HepG2 (cell line): ENCODE results near the gene NFATC3. TPM values are rescaled to one million over a fixed set of nuclear protein-coding genes. Genes with fewer than 3 reads are reported as not detected.
A peak's percentile ranks its signal among the peaks of the same experiment; 100 is the strongest.

Experiments used
- CBX5 ChIP-seq: sonication (generic); formaldehyde crosslinking; IDR thresholded peaks from 2 replicates; pipeline ENCODE4 v1.4.0; 2020; ENCODE audit warnings: missing genetic modification reagents, borderline replicate concordance
- CENPT ChIP-seq: sonication (generic); formaldehyde crosslinking; IDR thresholded peaks from 2 replicates; pipeline ENCODE4 v1.8.0; 2022; ENCODE audit warnings: low read depth, mild to moderate bottlenecking, moderate library complexity, missing genetic modification reagents
- CREBL2 ChIP-seq: sonication (generic); formaldehyde crosslinking; IDR thresholded peaks from 2 replicates; pipeline ENCODE4 v1.8.1; 2023; ENCODE audit warnings: missing genetic modification reagents, mild to moderate bottlenecking, borderline replicate concordance
- ELF3 ChIP-seq: IDR thresholded peaks from 2 replicates; pipeline ENCODE4 v1.6.1; 2016; ENCODE audit warnings: missing genetic modification reagents, missing compliant biosample characterization
- ESRRA ChIP-seq: sonication (generic); formaldehyde crosslinking; IDR thresholded peaks from 2 replicates; pipeline ENCODE4 v1.5.1; 2020; ENCODE audit warnings: mild to moderate bottlenecking, low read depth, missing genetic modification reagents
- HMGXB3 ChIP-seq: sonication (generic); formaldehyde crosslinking; IDR thresholded peaks from 2 replicates; pipeline ENCODE4 v1.4.0; 2020; ENCODE audit warnings: missing genetic modification reagents, borderline replicate concordance
- NFYB ChIP-seq: sonication (generic); formaldehyde crosslinking; IDR thresholded peaks from 2 replicates; pipeline ENCODE4 v1.4.0; 2020; ENCODE audit warnings: missing genetic modification reagents
- POLR2G ChIP-seq: fragments of 200-400 bp; formaldehyde crosslinking; IDR thresholded peaks from 2 replicates; pipeline ENCODE4 v1.6.1; 2018; ENCODE audit warnings: mild to moderate bottlenecking, low read depth, low read length, moderate library complexity
- SMARCC2 ChIP-seq: fragments of 450-650 bp; IDR thresholded peaks from 2 replicates; pipeline ENCODE4 v1.6.1; 2017; ENCODE audit warnings: antibody characterized with exemption, mild to moderate bottlenecking
- SP140L ChIP-seq: sonication (generic); formaldehyde crosslinking; IDR thresholded peaks from 2 replicates; pipeline ENCODE4 v1.4.0; 2020; ENCODE audit warnings: missing genetic modification reagents, borderline replicate concordance
- SRY ChIP-seq: sonication (generic); formaldehyde crosslinking; IDR thresholded peaks from 2 replicates; pipeline ENCODE4 v1.8.0; 2022; ENCODE audit warnings: mild to moderate bottlenecking, missing genetic modification reagents
- STAG1 ChIP-seq: sonication (generic); formaldehyde crosslinking; IDR thresholded peaks from 2 replicates; pipeline ENCODE4 v1.4.0; 2020; ENCODE audit warnings: missing genetic modification reagents
- TMF1 ChIP-seq: sonication (generic); formaldehyde crosslinking; IDR thresholded peaks from 2 replicates; pipeline ENCODE4 v1.8.1; 2022; ENCODE audit warnings: low read depth, missing genetic modification reagents
- ZBTB3 ChIP-seq: sonication (generic); formaldehyde crosslinking; IDR thresholded peaks from 2 replicates; pipeline ENCODE4 v1.4.0; 2020; ENCODE audit warnings: low read depth, mild to moderate bottlenecking, moderate library complexity, missing genetic modification reagents, borderline replicate concordance
- ZBTB8A ChIP-seq: sonication (generic); formaldehyde crosslinking; IDR thresholded peaks from 2 replicates; pipeline ENCODE4 v1.4.0; 2020; ENCODE audit warnings: mild to moderate bottlenecking, low read depth, missing genetic modification reagents, borderline replicate concordance
- ZFP90 ChIP-seq: sonication (generic); formaldehyde crosslinking; IDR thresholded peaks from 2 replicates; pipeline ENCODE4 v1.8.0; 2022; ENCODE audit warnings: missing genetic modification reagents, mild to moderate bottlenecking, inconsistent platforms, borderline replicate concordance
- ZNF431 ChIP-seq: sonication (generic); formaldehyde crosslinking; IDR thresholded peaks from 2 replicates; pipeline ENCODE4 v1.9.0; 2022; ENCODE audit warnings: missing genetic modification reagents, low read depth, mild to moderate bottlenecking, borderline replicate concordance
- ZNF563 ChIP-seq: sonication (generic); formaldehyde crosslinking; IDR thresholded peaks from 2 replicates; pipeline ENCODE4 v1.8.0; 2022; ENCODE audit warnings: mild to moderate bottlenecking, moderate library complexity, missing genetic modification reagents
- ZNF629 ChIP-seq: sonication (generic); formaldehyde crosslinking; conservative IDR thresholded peaks from 2 replicates; pipeline ENCODE4 v1.5.0; 2020; ENCODE audit warnings: missing genetic modification reagents
- polyA plus RNA-seq, 8 experiments: library from polyadenylated mRNA; depleted of rRNA in 3 of 8; stranded (reverse) in 7 of 8; unstranded in 1 of 8; fragments of >200 nt; fragmentation: Illumina TruSeq in 4 of 8; extraction: Trizol in 4 of 8; gene quantifications; 2 replicates each; pipeline versions ENCODE4 v1.2.1 to v1.2.3, GENCODE V29; 2011 to 2016; ENCODE audit warnings: low read depth in 4 of 8, missing spikeins in 1 of 8, mixed read lengths in 1 of 8; ENCODE audit not compliant: insufficient read depth in 1 of 8
- total RNA-seq, 5 experiments: library from RNA; depleted of rRNA; stranded (reverse); fragments of >200 nt; fragmentation: Illumina TruSeq; extraction: Trizol; gene quantifications; 2 replicates each; pipeline ENCODE4 v1.2.3, GENCODE V29; 2016; ENCODE audit warnings: low read depth in 1 of 5

The NFATC3 gene
- total and polyA plus RNA-seq, 2 of the 13 experiments (the other 11 are each of a cell fraction or from before 2014, with no cell fraction given) = 52.6 to 62.7 TPM

- TF ChIP-seq ZFP90 (CRISPR knock-in tag) = peak; percentile 46
- no peak; the same call in 1 of the 2 replicates for TF ChIP-seq CBX5
- TF ChIP-seq SP140L (CRISPR knock-in tag) = no peak
- TF ChIP-seq ELF3 (CRISPR knock-in tag) = no peak; the same call in 1 of the 2 replicates
- TF ChIP-seq SRY (CRISPR knock-in tag) = peak; percentile 33; the same call in 1 of the 2 replicates
- no peak for TF ChIP-seq HMGXB3 (CRISPR knock-in tag)
- no peak for TF ChIP-seq ZBTB8A
- no peak; the same call in 1 of the 2 replicates for TF ChIP-seq POLR2G
- TF ChIP-seq ZNF563 = peak; percentile 85
- peak; percentile 37; the same call in 1 of the 2 replicates for TF ChIP-seq CREBL2 (CRISPR knock-in tag)
- TF ChIP-seq TMF1 (CRISPR knock-in tag) = peak; percentile 81; the same call in 1 of the 2 replicates
- TF ChIP-seq NFYB (CRISPR knock-in tag) = no peak
- no peak for TF ChIP-seq CENPT
- TF ChIP-seq STAG1 = peak; percentile 59
- no peak; the same call in 1 of the 2 replicates for TF ChIP-seq ZNF431
- no peak; the same call in 1 of the 2 replicates for TF ChIP-seq ESRRA (CRISPR knock-in tag)
- TF ChIP-seq ZBTB3 (CRISPR knock-in tag) = no peak; the same call in 1 of the 2 replicates
- TF ChIP-seq ZNF629 = no peak; the same call in 1 of the 2 replicates
- no peak for TF ChIP-seq SMARCC2
Observed at GRCh38 chr16:68264128-68265077, 179.2 kb downstream of the NFATC3 start, which contains the start of gene SLC7A6 (continued).
